ENCODE results near the gene CYP11A1. TPM values are rescaled to one million over a fixed set of nuclear protein-coding genes. Genes with fewer than 3 reads are reported as not detected.

The CYP11A1 gene
- total RNA-seq, 1 donor from 2014 or later: 0.43 TPM

GRCh38 chr15:74398183-74398582 lies 30.7 kb upstream of the CYP11A1 start:
- Mint-ChIP-seq H3K4me1 (ENCODE audit: low read depth, unreplicated experiment) (peaks cover 34% of the 10 kb centered on the region), H3K36me3 (ENCODE audit: low read depth, unreplicated experiment) (no peaks in the 10 kb centered on the region), H3K27me3 (ENCODE audit: low read depth, unreplicated experiment) (peaks cover 10% of the 10 kb centered on the region), H3K27ac (ENCODE audit: unreplicated experiment) (peak overlapping the region; percentile 69), H3K9me3 (ENCODE audit: unreplicated experiment) (peaks cover 2% of the 10 kb centered on the region), H3K4me3 (ENCODE audit: unreplicated experiment) (no peak overlapping the region)
- DNase-seq (ENCODE audit: low read depth) (no peak), FAIRE-seq (no peak)
- no peak for TF ChIP-seq EZH2 (IDR thresholded peaks at IDR 0.05; ENCODE audit: insufficient read depth, low read length)
- TF ChIP-seq CTCF (IDR thresholded peaks at IDR 0.05; ENCODE audit: insufficient read depth, low read depth, low read length): no peak
- peak overlapping the region; percentile 76 for H3K9ac ChIP-seq (ENCODE audit: low read length)
- peaks cover 79% of the 10 kb centered on the region for H3K4me1 ChIP-seq (ENCODE audit: insufficient read depth, low read length)
- H3K79me2 ChIP-seq (ENCODE audit: insufficient read depth, low read length): no peaks in the 10 kb centered on the region
- peak overlapping the region; percentile 92 for H3K27ac ChIP-seq (ENCODE audit: low read depth, low read length)
- no peak overlapping the region for H2AFZ ChIP-seq (ENCODE audit: low read depth, low read length)
- H3K27me3 ChIP-seq (ENCODE audit: insufficient read depth, low read length): no peaks in the 10 kb centered on the region
- no peaks in the 10 kb centered on the region for H3K36me3 ChIP-seq (ENCODE audit: insufficient read depth, low read length)
- no peaks in the 10 kb centered on the region for H3K9me3 ChIP-seq (ENCODE audit: insufficient read depth, low read depth, low read length)
- H3K4me2 ChIP-seq (ENCODE audit: low read length): peak overlapping the region; percentile 58
- no peaks in the 10 kb centered on the region for H4K20me1 ChIP-seq (ENCODE audit: insufficient read depth, low read length)
- no peak overlapping the region for H3K4me3 ChIP-seq (ENCODE audit: insufficient read depth, low read depth, low read length)

DNA sequence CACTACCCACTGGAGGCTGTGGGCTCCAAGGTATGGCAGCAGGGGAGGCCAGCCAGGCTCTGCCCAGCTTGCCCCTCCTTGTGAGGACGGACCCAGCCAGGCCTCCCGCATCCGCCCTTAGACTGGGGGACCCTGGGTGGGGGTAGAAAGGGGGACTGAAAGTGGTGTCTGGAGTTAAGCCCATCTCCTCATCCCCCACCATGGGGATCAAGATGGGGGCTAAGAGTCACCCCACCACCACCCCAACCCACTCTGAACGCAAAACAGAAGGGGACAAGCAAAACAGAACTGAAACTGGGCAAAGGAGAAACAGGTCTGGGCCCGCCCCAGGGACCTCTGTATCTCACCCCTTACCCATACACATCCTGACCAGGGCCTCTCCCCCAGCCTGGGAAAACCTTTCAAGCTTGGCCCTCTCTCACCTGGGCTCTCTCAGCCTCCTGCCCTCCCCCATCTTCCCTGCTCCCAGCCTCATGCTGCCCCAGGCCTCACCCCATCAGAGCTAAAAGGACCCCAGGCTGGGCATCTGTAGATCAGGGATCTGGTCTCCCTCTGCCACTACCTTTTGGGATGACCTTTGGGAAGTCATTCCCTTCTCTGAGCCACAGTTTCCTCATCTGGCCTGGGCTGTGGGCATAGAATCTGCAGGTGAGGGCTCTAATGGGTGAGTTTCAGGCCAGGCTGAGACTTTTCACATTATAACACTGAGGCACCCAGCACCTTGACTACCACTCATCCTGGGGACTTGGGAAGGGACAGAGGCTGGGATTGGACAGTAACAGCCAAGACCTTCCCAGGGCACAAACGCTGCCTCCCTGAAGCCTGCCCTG lies 30.0 kb upstream of the CYP11A1 start:
- Histone ChIP-seq H3K9me3 (ENCODE audit: insufficient read depth, low read depth, low read length) (no peaks in the 10 kb centered on the region), H3K79me2 (ENCODE audit: insufficient read depth, low read length) (no peaks in the 10 kb centered on the region), H3K27ac (ENCODE audit: low read depth, low read length) (peak overlapping the region; percentile 92), H3K36me3 (ENCODE audit: insufficient read depth, low read length) (no peaks in the 10 kb centered on the region), H4K20me1 (ENCODE audit: insufficient read depth, low read length) (no peaks in the 10 kb centered on the region), H3K4me2 (ENCODE audit: low read length) (peak overlapping the region; percentile 58), H2AFZ (ENCODE audit: low read depth, low read length) (no peak overlapping the region), H3K27me3 (ENCODE audit: insufficient read depth, low read length) (no peaks in the 10 kb centered on the region), H3K4me1 (ENCODE audit: insufficient read depth, low read length) (peaks cover 74% of the 10 kb centered on the region), H3K4me3 (ENCODE audit: insufficient read depth, low read depth, low read length) (no peak overlapping the region), H3K9ac (ENCODE audit: low read length) (peak overlapping the region; percentile 76)
- DNase-seq (ENCODE audit: low read depth): no peak
- Mint-ChIP-seq H3K27me3 (ENCODE audit: low read depth, unreplicated experiment) (peaks cover 11% of the 10 kb centered on the region), H3K4me1 (ENCODE audit: low read depth, unreplicated experiment) (peaks cover 41% of the 10 kb centered on the region), H3K4me3 (ENCODE audit: unreplicated experiment) (no peak overlapping the region), H3K27ac (ENCODE audit: unreplicated experiment) (peak overlapping the region; percentile 58), H3K9me3 (ENCODE audit: unreplicated experiment) (peaks cover 2% of the 10 kb centered on the region), H3K36me3 (ENCODE audit: low read depth, unreplicated experiment) (no peaks in the 10 kb centered on the region)
- no peak for FAIRE-seq
- no peak for TF ChIP-seq EZH2 (IDR thresholded peaks at IDR 0.05; ENCODE audit: insufficient read depth, low read length)
- no peak for TF ChIP-seq CTCF (IDR thresholded peaks at IDR 0.05; ENCODE audit: insufficient read depth, low read depth, low read length)
